Activated T-helper 2 cell treated with anti-CD3 and anti-CD28 coated beads, Interferon-gamma antibody, Interleukin-2, Interleukin-4, amounts not matched to agents 10 μg/mL and 5 μg/mL and 100 μg/mL, durations not matched to agents 14 hours and 24 hours and 36 hours (primary cell): ENCODE data around the gene SLC25A45. TPM values are rescaled to one million over a fixed set of nuclear protein-coding genes. Genes with fewer than 3 reads are reported as not detected.

Experiments
- DNase-seq: peaks from one replicate; pipeline ENCODE4 v3.0.0; 2021; ENCODE audit warnings: low spot score
- H3K27ac Mint-ChIP-seq: one replicate; pipeline ENCODE4 v1.8.0; 2021; ENCODE audit warnings: mixed read lengths
- H3K27me3 Mint-ChIP-seq: one replicate; pipeline ENCODE4 v1.8.0; 2021; ENCODE audit warnings: low read depth, mixed read lengths
- H3K36me3 Mint-ChIP-seq: one replicate; pipeline ENCODE4 v1.8.0; 2021; ENCODE audit warnings: low read depth, mixed read lengths
- H3K4me1 Mint-ChIP-seq: one replicate; pipeline ENCODE4 v1.8.0; 2021; ENCODE audit warnings: low read depth, mixed read lengths
- H3K4me3 Mint-ChIP-seq: one replicate; pipeline ENCODE4 v1.8.0; 2021; ENCODE audit warnings: low read depth, mild to moderate bottlenecking, moderate library complexity, mixed read lengths
- H3K9me3 Mint-ChIP-seq: one replicate; pipeline ENCODE4 v1.8.0; 2021; ENCODE audit warnings: mixed read lengths
- intact Hi-C: fragments of 100-400 bp; cut with micrococcal nuclease; formaldehyde crosslinking; loops from one replicate; pipeline ENCODE4 v1.15.1; 2023
- total RNA-seq: library from RNA; stranded (reverse); gene quantifications from 2 replicates; pipeline ENCODE4 v1.2.3, GENCODE V29; 2022

SLC25A45 gene
- total RNA-seq, 1 donor from 2014 or later = 16.3 TPM

- peak overlapping the region; percentile 70 for H3K4me3 Mint-ChIP-seq
- H3K27ac Mint-ChIP-seq = peak overlapping the region; percentile 98
- no peak for DNase-seq
- no peaks in the 10 kb centered on the region for H3K27me3 Mint-ChIP-seq
- intact Hi-C loops = no loop called here
- peaks cover 56% of the 10 kb centered on the region for H3K4me1 Mint-ChIP-seq
- H3K9me3 Mint-ChIP-seq = no peaks in the 10 kb centered on the region
- peaks cover 11% of the 10 kb centered on the region for H3K36me3 Mint-ChIP-seq
These were observed 1.9 kb upstream of the SLC25A45 start for GRCh38 chr11:65384301-65384889.

- intact Hi-C loops = no loop called here
- H3K4me1 Mint-ChIP-seq = peaks cover 49% of the 10 kb centered on the region
- H3K36me3 Mint-ChIP-seq = peaks cover 8% of the 10 kb centered on the region
- no peak for DNase-seq
- peak overlapping the region; percentile 70 for H3K4me3 Mint-ChIP-seq
- peak overlapping the region; percentile 98 for H3K27ac Mint-ChIP-seq
- no peaks in the 10 kb centered on the region for H3K9me3 Mint-ChIP-seq
- no peaks in the 10 kb centered on the region for H3K27me3 Mint-ChIP-seq
These were observed 1.3 kb upstream of the SLC25A45 start for GRCh38 chr11:65383778-65384177.

GRCh38 chr11:65382804-65383368 is 440 bp upstream of the SLC25A45 start:
- intact Hi-C loops = loop anchor here (1.0 kb wide), 4 partner anchors 33 to 127 kb away; no protein-coding TSS in a partner anchor
- Mint-ChIP-seq H3K27me3 (no peaks in the 10 kb centered on the region), H3K27ac (peak overlapping the region; percentile 99), H3K4me3 (peak overlapping the region; percentile 86), H3K4me1 (peaks cover 41% of the 10 kb centered on the region), H3K9me3 (no peaks in the 10 kb centered on the region), H3K36me3 (no peaks in the 10 kb centered on the region)
- DNase-seq = no peak

- Mint-ChIP-seq H3K27ac (peak overlapping the region; percentile 99), H3K4me3 (peak overlapping the region; percentile 86), H3K36me3 (no peaks in the 10 kb centered on the region), H3K4me1 (peaks cover 36% of the 10 kb centered on the region), H3K9me3 (no peaks in the 10 kb centered on the region), H3K27me3 (no peaks in the 10 kb centered on the region)
- peak; percentile 28 for DNase-seq
- intact Hi-C loops = loop anchor here (1.0 kb wide), 4 partner anchors 35 to 129 kb away; no protein-coding TSS in a partner anchor
These were observed 772 bp downstream of the SLC25A45 start for GRCh38 chr11:65381716-65382032.

- intact Hi-C loops = no loop called here
- Mint-ChIP-seq H3K4me3 (peak overlapping the region; percentile 33), H3K4me1 (peaks cover 36% of the 10 kb centered on the region), H3K9me3 (no peaks in the 10 kb centered on the region), H3K27ac (peak overlapping the region; percentile 99), H3K27me3 (no peaks in the 10 kb centered on the region), H3K36me3 (no peaks in the 10 kb centered on the region)
- DNase-seq = no peak
These were observed 1.9 kb downstream of the SLC25A45 start for GRCh38 chr11:65380460-65381119.

- intact Hi-C loops = no loop called here
- peak overlapping the region; percentile 52 for H3K27ac Mint-ChIP-seq
- no peaks in the 10 kb centered on the region for H3K36me3 Mint-ChIP-seq
- no peaks in the 10 kb centered on the region for H3K9me3 Mint-ChIP-seq
- no peak for DNase-seq
- H3K27me3 Mint-ChIP-seq = no peaks in the 10 kb centered on the region
- peaks cover 30% of the 10 kb centered on the region for H3K4me1 Mint-ChIP-seq
- H3K4me3 Mint-ChIP-seq = peak overlapping the region; percentile 33
These were observed 2.6 kb downstream of the SLC25A45 start for GRCh38 chr11:65379698-65380459.

- Mint-ChIP-seq H3K4me3 (no peak overlapping the region), H3K27me3 (no peaks in the 10 kb centered on the region), H3K9me3 (no peaks in the 10 kb centered on the region), H3K27ac (no peak overlapping the region), H3K4me1 (peaks cover 22% of the 10 kb centered on the region), H3K36me3 (no peaks in the 10 kb centered on the region)
- no peak for DNase-seq
- intact Hi-C loops = no loop called here
These were observed 3.4 kb downstream of the SLC25A45 start for GRCh38 chr11:65378928-65379638.

GRCh38 chr11:65378208-65378927 is 4.1 kb downstream of the SLC25A45 start:
- no peaks in the 10 kb centered on the region for H3K27me3 Mint-ChIP-seq
- no peak for DNase-seq
- intact Hi-C loops = no loop called here
- no peaks in the 10 kb centered on the region for H3K9me3 Mint-ChIP-seq
- peaks cover 18% of the 10 kb centered on the region for H3K4me1 Mint-ChIP-seq
- H3K36me3 Mint-ChIP-seq = no peaks in the 10 kb centered on the region
- no peak overlapping the region for H3K27ac Mint-ChIP-seq
- H3K4me3 Mint-ChIP-seq = no peak overlapping the region

- Mint-ChIP-seq H3K4me1 (peaks cover 13% of the 10 kb centered on the region), H3K4me3 (no peak overlapping the region), H3K27ac (no peak overlapping the region), H3K9me3 (no peaks in the 10 kb centered on the region), H3K36me3 (no peaks in the 10 kb centered on the region), H3K27me3 (no peaks in the 10 kb centered on the region)
- DNase-seq = no peak
- intact Hi-C loops = no loop called here
These were observed 4.7 kb downstream of the SLC25A45 start for GRCh38 chr11:65377777-65378176.

- H3K27me3 Mint-ChIP-seq = no peaks in the 10 kb centered on the region
- H3K27ac Mint-ChIP-seq = no peak overlapping the region
- intact Hi-C loops = no loop called here
- H3K4me3 Mint-ChIP-seq = no peak overlapping the region
- H3K36me3 Mint-ChIP-seq = no peaks in the 10 kb centered on the region
- no peak for DNase-seq
- peaks cover 9% of the 10 kb centered on the region for H3K4me1 Mint-ChIP-seq
- H3K9me3 Mint-ChIP-seq = no peaks in the 10 kb centered on the region
These were observed 5.4 kb downstream of the SLC25A45 start for GRCh38 chr11:65377036-65377435.

GRCh38 chr11:65376138-65376713 is 6.2 kb downstream of the SLC25A45 start:
- Mint-ChIP-seq H3K27me3 (no peaks in the 10 kb centered on the region), H3K36me3 (no peaks in the 10 kb centered on the region), H3K9me3 (no peaks in the 10 kb centered on the region), H3K4me3 (no peak overlapping the region), H3K4me1 (peaks cover 2% of the 10 kb centered on the region), H3K27ac (no peak overlapping the region)
- no peak for DNase-seq
- intact Hi-C loops = no loop called here

GRCh38 chr11:65375012-65375411 is 7.4 kb downstream of the SLC25A45 start:
- no peaks in the 10 kb centered on the region for H3K9me3 Mint-ChIP-seq
- H3K4me1 Mint-ChIP-seq = no peaks in the 10 kb centered on the region
- no peak overlapping the region for H3K4me3 Mint-ChIP-seq
- DNase-seq = no peak
- H3K36me3 Mint-ChIP-seq = no peaks in the 10 kb centered on the region
- no peaks in the 10 kb centered on the region for H3K27me3 Mint-ChIP-seq
- H3K27ac Mint-ChIP-seq = no peak overlapping the region
- intact Hi-C loops = no loop called here
